Measurements from ENCODE around the gene KLF13.

Gene KLF13

GRCh38 chr15:31387092-31387478, 60.5 kb downstream of the KLF13 start:
- DNase-seq, result no peak

DNA sequence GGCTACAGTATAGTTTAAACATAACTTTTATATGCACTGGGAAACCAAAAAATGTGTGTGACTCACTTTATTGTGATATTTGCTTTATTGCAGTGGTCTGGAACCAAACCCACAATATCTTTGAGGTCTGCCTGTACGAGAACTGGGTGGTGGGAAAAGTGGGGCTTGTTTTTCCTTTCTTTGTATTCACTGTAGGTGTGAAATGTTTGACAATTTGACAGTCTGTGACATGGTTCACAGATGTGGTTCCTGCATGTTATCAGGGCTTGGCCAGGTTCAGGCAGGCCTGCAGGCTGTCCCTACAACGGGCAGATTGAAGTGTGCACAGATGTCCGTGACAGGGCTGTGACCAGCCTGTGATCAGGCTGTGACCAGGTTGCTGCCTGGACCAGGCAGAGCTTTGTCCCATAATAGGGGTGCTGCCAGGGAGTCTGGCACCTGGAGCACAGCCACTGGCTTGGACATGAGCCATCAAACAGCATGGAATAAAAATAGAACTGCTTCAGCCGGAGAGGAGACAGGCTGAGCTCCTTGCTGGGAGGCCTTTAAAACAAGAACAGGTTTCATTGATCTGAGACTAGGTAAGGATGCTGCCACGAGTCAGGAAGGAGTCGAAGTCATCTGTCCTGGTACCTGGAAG, 61.0 kb downstream of the KLF13 start:
- DNase-seq, result peak; percentile 14

DNA sequence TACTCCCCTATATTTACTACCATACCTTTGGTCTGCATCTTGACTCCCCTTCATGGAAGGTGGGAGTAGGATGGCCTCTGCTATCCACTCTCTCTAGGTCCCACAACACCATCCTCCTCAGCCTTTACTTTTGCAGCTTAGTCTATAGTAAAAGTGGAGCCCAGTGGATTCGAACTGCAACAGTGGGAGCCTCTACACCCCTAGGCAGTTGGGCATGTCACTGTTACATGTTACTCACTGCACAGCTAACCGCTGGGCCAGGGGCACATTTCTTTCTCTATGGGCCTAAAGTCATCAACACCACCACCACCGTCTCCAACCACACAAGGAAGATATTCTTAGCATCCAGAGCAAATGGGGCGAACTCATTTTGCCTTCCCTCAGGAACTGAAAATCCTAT, 62.9 kb downstream of the KLF13 start:
- DNase-seq, result no peak

DNA sequence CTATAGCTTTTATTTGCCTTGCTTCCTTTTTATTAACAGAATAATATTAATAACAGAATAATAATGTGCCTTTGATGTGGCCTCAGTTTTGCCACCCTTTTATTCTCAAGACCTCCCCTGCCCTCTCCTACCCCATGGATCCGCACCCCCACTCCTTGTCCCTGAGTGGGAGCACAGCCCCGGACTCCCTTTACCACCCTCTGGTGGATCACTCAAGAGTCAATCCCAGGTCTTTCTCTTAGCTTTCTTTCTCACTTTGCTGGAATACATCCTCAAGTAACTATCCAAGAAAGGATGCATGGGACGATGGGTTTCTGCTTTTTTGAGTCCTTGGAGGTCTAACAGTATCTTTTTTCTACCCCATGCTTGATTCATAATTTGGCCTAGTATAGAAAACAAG, 63.4 kb downstream of the KLF13 start:
- no peak for DNase-seq

DNA sequence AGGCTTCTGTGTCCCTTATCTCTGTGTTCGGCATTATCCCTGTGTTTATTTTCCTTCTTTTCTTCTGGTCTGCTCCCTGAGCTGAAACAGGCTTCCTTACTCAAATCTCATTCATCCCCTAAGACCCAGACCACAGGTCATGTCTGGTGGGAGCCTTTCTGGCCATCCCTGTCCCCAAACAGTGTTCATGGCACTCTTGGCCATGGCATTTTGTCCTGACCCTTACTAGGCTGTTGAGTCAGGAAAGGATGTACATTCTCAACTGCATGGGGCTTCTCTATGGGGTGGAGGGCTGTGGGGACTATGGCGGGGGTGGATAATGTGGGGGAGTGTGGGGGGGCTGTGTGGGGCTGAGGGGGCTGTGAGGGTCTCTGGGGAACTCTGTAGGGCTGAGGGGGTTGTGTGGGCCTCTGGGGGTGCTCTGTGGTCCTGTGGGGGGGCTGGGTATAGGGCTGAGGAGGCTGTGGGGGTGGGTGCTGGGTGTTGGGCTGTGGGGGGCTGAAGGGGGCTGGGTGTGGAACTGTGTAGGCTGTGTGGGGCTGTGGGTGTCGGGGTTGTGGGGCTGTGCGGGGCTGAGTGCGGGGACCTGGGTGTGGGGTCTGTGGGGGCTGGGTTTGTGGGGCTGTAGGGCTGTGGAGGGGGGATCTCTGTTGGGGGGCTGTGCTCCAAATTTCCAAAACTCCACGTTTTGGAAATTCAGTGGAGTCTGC, 64.3 kb downstream of the KLF13 start:
- peak; percentile 12 for DNase-seq

DNA sequence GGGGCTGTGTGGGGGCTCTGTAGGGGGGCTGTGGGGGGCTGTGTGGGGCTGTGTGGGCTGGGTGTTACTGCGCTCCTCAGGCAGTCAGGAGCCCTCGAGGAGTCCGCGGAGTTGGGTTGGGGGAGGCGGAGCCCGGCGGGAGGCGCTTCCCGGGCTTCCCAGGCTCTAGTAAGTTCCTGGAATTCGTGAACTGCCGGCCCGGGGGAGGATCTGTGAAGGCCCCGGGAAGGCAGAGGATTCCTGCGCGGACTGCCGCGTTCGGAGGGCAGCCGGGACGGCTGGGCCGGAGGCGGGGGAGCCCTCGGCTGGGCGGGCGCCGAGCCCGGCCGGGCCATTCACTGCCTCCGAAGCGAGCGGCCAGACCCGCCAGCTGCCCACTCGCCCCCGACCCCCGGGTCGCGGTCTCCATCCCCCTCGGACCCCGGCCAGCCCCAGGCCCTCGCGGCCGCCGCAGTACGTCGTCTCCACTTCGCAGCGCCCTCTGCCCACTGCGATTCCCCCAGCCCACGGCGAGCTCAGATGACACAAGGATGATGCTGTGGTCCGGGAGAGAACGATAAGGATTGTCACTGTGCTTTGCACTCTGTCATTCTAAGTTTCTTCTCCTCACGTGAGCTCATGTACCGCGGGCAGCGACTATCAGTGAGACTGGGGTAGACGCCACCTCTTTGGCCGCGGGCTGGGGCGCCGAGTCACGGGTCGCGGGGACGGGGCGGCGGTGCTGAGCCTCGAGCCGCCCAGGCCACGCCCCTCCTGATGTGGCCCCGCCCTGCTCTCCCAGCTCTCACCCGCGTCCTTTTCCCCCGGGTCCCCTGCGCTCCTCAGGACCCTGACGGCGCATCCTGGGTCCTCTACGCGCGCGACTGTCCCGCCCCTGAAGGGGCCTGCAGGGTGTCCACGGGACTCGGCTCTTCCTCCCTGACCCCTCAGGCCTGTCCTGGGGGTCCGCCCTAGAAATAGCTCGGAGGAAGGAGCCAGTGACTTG, 65.3 kb downstream of the KLF13 start:
- DNase-seq, result peak; percentile 80

GRCh38 chr15:31392761-31393401, 66.2 kb downstream of the KLF13 start:
- DNase-seq, result no peak

DNA sequence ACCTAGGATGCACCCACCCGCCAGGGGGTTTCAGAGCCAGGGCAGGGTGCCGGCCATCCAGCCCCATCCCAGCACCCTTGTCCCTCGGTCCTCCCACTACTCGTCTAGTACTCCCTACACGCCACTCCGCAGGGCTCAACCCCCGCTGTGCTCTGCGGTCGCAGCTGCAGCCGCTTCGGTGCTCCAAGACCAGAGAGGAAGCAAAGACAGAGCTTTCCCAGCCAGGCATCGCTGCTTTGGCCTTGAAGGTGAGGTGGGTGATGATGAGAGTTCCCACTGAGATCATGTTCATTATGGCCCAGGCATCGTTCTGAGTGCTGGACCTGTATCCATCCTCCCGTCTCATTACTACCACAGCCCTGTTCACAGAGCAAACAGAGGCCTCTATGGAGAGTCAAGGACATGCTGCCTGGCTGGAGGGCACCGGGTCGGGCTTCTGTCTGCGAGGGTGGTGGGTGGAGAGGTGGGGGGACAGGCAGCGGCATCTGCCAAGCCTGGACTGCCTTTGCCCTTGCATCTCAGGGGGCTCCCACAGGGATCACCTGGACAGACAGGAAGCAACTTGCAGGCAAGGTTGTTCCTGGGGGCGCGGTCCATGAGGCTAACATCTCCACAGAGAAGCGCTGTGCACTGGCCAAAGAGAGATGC, 66.9 kb downstream of the KLF13 start:
- no peak for DNase-seq

DNA sequence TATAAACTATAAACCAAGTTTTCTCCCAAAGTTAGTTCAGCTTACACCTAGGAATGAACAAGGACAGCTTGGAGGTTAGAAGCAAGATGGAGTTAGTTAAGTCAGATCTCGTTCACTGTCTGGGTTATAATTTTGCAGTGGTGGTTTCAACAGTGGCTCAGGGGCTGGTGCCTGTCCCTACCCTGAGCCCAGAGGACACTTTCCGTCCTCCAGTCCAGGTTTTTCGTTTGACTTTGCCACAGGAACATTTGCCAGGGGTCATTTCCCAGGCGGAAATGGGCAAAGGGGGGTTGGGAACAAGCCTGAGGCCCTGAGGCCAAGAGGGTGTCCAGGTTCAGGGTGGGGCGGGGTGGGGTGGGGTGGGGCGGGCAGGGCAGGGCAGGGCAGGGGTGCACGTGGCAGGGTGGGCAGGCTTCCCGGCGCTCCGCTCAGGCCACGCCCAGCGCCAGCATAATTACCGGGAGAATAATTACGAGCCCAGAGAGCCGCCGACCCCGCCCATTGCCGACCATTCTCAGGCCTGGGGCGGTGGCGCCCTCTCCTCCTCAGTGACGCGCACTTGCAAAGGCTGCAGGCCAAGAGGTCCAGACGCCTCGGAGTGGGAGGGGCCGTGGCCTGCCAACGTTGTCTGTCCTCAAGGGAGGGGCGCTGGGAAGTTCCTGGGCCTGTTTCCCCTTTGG, 70.4 kb downstream of the KLF13 start:
- DNase-seq, result no peak

GRCh38 chr15:31397851-31398661, 71.4 kb downstream of the KLF13 start:
- no peak for DNase-seq

DNA sequence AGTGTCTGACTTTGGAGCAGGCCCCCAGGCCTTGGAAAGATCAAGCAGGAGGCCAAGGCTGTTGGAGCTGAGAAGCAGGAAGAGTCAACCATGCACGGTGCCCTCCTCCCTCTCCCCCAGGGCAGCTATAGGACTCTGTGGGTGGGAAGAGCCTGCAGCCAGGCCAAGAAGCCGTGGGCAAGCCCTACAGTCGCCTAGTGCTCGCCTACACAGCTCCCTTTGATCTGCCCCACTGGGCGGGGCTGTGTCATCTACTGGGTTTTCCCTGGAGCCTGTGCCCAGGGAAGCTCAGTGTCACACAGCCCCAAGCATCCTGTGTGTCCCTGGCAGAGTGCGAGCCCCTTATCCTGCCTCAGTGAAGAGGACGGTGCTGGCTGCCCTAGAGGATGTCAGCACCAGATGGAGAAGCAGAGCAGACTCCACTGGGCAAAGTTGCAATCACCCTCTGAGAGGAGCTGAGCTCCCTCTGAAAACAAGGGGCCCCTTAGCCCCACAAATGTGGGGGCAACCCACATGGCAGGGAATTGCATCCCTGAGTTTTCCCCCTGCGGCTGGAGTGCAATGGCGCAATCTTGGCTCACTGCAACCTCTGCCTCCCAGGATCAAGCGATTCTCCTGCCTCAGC, 72.2 kb downstream of the KLF13 start:
- no peak for DNase-seq

DNA sequence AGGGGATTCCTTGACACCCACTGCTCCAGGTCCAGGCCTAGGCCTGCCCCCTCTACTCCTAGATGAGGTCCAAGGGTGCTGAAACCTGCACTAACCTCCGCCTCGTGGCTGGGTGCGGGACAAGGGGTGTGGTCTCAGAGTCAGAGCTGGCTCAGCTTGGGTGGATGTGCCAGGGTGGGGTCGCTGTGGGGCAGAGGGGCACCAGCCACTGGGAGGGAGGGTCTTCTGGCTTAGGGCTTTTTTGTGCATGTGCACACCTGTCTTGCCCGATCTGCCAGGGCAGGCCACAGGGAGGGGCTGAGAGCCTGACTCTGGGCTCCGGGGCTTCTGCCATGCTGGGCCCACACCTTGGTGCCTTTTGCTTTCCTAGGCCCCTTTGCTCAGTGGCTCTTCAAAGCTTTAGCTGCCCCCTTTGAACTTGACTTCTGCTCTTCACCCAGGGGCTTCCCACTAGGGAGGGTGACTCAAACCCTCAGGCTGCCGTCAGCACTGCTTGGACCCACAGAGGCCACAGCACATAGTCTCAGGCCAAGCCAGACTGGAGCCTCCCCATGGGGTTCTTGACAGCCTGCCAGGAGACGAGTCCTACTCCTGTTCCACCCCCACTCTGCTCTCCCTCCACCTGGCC, 73.0 kb downstream of the KLF13 start:
- no peak for DNase-seq

GRCh38 chr15:31400222-31400927, 73.7 kb downstream of the KLF13 start:
- no peak for DNase-seq

GRCh38 chr15:31401282-31401681, 74.6 kb downstream of the KLF13 start:
- no peak for DNase-seq

DNA sequence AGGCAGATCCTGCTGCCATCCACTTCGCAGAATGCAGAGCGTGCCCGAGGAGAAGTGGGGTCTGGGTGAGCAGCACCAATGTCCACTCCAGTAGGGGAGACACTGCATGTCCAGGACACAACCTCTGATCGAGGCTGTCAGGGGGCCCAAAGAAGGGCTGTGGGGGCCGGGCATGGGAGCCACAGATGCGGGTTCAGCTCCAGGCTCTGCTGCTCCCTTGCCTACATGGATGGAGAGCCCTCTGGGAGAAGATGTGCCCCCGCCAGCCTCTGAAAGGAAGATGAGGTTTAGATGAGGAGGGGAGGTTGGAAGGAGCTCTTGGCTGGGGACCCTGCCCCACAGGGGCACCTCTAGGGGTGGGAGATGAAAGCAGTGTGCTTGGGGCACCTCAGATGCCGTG, 75.4 kb downstream of the KLF13 start:
- DNase-seq, result no peak

GRCh38 chr15:31402511-31403056, 75.9 kb downstream of the KLF13 start:
- no peak for DNase-seq

- no peak for DNase-seq
Measured at GRCh38 chr15:31403096-31403495, 76.5 kb downstream of the KLF13 start.

DNA sequence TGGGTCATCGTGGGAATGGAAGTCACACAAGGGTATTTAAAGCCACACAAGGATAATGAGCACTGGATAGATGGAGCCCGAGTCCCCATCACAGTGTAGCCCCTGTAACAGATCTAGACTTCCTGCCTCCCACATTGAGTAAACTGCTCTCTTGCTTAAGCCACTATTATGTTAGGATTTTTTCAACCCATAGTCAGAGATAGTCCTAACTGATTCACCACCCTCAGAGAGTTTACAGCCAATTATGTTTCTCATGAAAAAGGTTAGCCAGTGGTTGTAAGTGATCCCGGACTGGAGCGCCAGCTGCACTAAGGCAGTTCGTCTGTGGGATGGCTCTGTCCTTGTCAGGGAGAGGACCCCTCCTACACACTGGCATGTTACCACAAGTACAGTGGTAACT, 77.0 kb downstream of the KLF13 start:
- DNase-seq, result no peak

GRCh38 chr15:31404345-31404744, 77.7 kb downstream of the KLF13 start:
- DNase-seq, result no peak
